Activated CD8-positive, alpha-beta memory T cell treated with anti-CD3 and anti-CD28 coated beads for 48 hours (primary cell): Measurements from ENCODE around the gene ZNF862.

Experiments used
- DNase-seq, 3 experiments: peaks; one replicate each; pipeline ENCODE4 v3.0.0-alpha.2; 2020; ENCODE audit warnings: low read depth in 2 of 3, low spot score in 2 of 3

Gene ZNF862

GRCh38 chr7:149809215-149809614, 29.0 kb upstream of the ZNF862 start:
- no peak for DNase-seq

GRCh38 chr7:149811221-149811620, 27.0 kb upstream of the ZNF862 start:
- no peak for DNase-seq

GRCh38 chr7:149811831-149812490, 26.2 kb upstream of the ZNF862 start:
- no peak for DNase-seq

- no peak for DNase-seq
Measured at GRCh38 chr7:149813254-149814035, 24.7 kb upstream of the ZNF862 start.

- DNase-seq: no peak
Measured at GRCh38 chr7:149814494-149814893, 23.7 kb upstream of the ZNF862 start.

GRCh38 chr7:149815121-149815520, 23.1 kb upstream of the ZNF862 start:
- no peak for DNase-seq

GRCh38 chr7:149815661-149816266, 22.4 kb upstream of the ZNF862 start:
- DNase-seq: no peak

- no peak for DNase-seq
Measured at GRCh38 chr7:149816267-149816751, 21.9 kb upstream of the ZNF862 start.

- DNase-seq: no peak
Measured at GRCh38 chr7:149816794-149817193, 21.4 kb upstream of the ZNF862 start.

- DNase-seq: no peak
Measured at GRCh38 chr7:149817301-149817771, 20.8 kb upstream of the ZNF862 start.

- DNase-seq: no peak
Measured at GRCh38 chr7:149817836-149818535, 20.2 kb upstream of the ZNF862 start.

- no peak for DNase-seq
Measured at GRCh38 chr7:149818536-149818840, 19.7 kb upstream of the ZNF862 start.

- no peak for DNase-seq
Measured at GRCh38 chr7:149819141-149819960, 18.8 kb upstream of the ZNF862 start.

- DNase-seq: no peak
Measured at GRCh38 chr7:149819961-149820340, 18.2 kb upstream of the ZNF862 start.

GRCh38 chr7:149820622-149821190, 17.5 kb upstream of the ZNF862 start:
- no peak for DNase-seq

GRCh38 chr7:149821191-149822148, 16.7 kb upstream of the ZNF862 start:
- no peak for DNase-seq

GRCh38 chr7:149822353-149822943, 15.7 kb upstream of the ZNF862 start:
- DNase-seq: no peak

GRCh38 chr7:149823191-149823630, 15.0 kb upstream of the ZNF862 start:
- no peak for DNase-seq
